Dendritic cell treated with granulocyte-macrophage colony-stimulating factor and Interleukin-4, amounts not matched to agents 40 ng/mL and 50 ng/mL, for 4 days (primary cell): ENCODE data around the gene IRF5.
"Not testable (repeated sequence)": the region's sequence is repeated elsewhere in the genome, so short reads cannot be mapped to it uniquely, and the experiment has no call there.

ENCODE experiments used
- H3K27ac Mint-ChIP-seq: one replicate; pipeline ENCODE4 v1.8.0; 2022; ENCODE audit warnings: mild to moderate bottlenecking, mixed read lengths
- H3K27me3 Mint-ChIP-seq: one replicate; pipeline ENCODE4 v1.8.0; 2022; ENCODE audit warnings: mild to moderate bottlenecking, mixed read lengths
- H3K36me3 Mint-ChIP-seq: one replicate; pipeline ENCODE4 v1.8.0; 2022; ENCODE audit warnings: low read depth, mixed read lengths
- H3K4me1 Mint-ChIP-seq: one replicate; pipeline ENCODE4 v1.8.0; 2022; ENCODE audit warnings: low read depth, mixed read lengths
- H3K4me3 Mint-ChIP-seq: one replicate; pipeline ENCODE4 v1.8.0; 2022; ENCODE audit warnings: mild to moderate bottlenecking, moderate library complexity, mixed read lengths
- H3K9me3 Mint-ChIP-seq: one replicate; pipeline ENCODE4 v1.8.0; 2022; ENCODE audit warnings: mixed read lengths
- intact Hi-C: fragments of 100-400 bp; cut with micrococcal nuclease; formaldehyde crosslinking; loops from one replicate; pipeline ENCODE4 v1.15.0; 2022

Gene IRF5

DNA sequence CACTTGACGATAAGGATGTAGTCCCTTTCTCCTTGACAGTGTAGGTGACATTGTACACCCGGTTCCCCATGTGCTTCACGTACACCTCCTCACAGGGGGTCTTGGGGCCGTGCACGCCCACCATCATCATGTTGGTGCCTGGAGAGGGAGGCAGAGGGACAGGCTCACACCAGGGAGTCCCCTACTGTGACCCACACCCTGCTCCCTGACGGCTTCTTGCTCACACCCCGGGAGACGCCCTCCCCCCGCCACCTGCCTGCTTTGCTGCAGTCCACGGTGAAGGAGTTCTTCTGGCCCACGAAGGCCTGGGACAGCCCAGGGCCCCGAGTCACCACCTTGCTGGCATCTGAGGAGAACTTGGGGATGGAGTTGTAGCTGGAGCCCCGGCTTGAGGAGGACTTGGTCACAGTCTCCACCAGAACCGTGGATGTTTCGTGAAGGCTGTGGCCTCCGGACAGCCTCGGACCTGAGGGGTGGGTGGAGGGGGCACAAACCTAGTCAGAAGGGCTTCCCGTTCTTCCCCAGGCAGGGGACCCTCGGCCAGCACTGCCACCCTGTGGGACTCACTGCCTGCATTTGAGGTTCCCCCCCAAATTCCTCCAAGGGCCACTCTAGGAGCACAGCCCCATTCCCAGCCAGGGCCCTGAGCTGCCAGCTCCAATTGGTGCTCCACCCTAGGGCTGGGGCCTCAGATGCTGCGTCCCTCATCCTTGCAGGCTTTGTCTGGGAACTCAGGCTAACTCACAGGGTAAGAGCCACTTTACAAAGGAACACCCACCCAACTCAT lies 24.8 kb upstream of the IRF5 start:
- H3K4me3 Mint-ChIP-seq, H3K27ac Mint-ChIP-seq, H3K9me3 Mint-ChIP-seq, H3K36me3 Mint-ChIP-seq, intact Hi-C loops: not testable (repeated sequence)
- H3K27me3 Mint-ChIP-seq: peaks cover 76% of the 10 kb centered on the region
- H3K4me1 Mint-ChIP-seq: peaks cover 54% of the 10 kb centered on the region

DNA sequence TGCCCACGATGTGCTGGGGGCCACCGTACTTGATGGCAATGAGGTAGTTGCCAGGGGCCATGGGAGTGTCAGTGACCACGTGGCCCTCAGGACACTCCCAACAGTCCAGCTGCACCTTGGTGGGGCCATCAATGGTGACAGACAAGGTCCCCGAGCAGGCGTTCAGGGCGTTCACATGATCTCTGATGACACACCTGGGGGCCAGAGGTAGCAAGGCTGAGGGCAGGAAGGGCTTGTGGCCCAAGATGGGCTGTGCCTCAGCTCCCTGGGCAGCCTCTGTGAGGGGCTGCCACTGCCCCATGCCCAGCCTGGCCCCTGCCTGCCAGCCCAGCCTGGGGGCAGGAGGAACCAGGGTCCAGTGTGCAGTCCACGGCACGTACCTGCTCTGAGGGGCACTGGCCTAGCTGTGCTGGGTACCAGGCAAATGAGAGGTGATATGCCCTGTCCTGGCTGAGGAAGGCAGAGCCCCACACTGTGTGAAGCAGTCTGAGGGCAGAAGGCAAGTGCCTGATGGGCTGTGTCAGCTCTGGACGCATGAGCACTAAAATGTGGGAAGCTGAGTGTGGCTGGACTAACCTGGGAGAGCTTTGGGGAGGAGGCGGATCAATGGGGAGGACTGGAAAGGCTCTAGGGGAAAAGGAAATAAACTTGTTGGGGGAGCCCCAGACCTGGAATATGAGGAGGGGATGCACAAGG lies 23.7 kb upstream of the IRF5 start:
- H3K4me3 Mint-ChIP-seq: no peak overlapping the region
- H3K9me3 Mint-ChIP-seq: no peaks in the 10 kb centered on the region
- intact Hi-C loops: no loop called here
- peaks cover 73% of the 10 kb centered on the region for H3K27me3 Mint-ChIP-seq
- H3K27ac Mint-ChIP-seq: no peak overlapping the region
- peaks cover 51% of the 10 kb centered on the region for H3K4me1 Mint-ChIP-seq
- no peaks in the 10 kb centered on the region for H3K36me3 Mint-ChIP-seq

- Mint-ChIP-seq H3K4me1 (peaks cover 45% of the 10 kb centered on the region), H3K4me3 (no peak overlapping the region), H3K27me3 (peaks cover 70% of the 10 kb centered on the region), H3K27ac (no peak overlapping the region), H3K9me3 (no peaks in the 10 kb centered on the region), H3K36me3 (no peaks in the 10 kb centered on the region)
- intact Hi-C loops: no loop called here
Measured at GRCh38 chr7:128914566-128915151, 23.1 kb upstream of the IRF5 start.

- Mint-ChIP-seq H3K27ac (peak overlapping the region; percentile 13), H3K4me1 (peaks cover 39% of the 10 kb centered on the region), H3K27me3 (peaks cover 65% of the 10 kb centered on the region), H3K4me3 (peak overlapping the region; percentile 68), H3K9me3 (no peaks in the 10 kb centered on the region), H3K36me3 (no peaks in the 10 kb centered on the region)
- intact Hi-C loops: no loop called here
Measured at GRCh38 chr7:128915271-128915819, 22.4 kb upstream of the IRF5 start.

DNA sequence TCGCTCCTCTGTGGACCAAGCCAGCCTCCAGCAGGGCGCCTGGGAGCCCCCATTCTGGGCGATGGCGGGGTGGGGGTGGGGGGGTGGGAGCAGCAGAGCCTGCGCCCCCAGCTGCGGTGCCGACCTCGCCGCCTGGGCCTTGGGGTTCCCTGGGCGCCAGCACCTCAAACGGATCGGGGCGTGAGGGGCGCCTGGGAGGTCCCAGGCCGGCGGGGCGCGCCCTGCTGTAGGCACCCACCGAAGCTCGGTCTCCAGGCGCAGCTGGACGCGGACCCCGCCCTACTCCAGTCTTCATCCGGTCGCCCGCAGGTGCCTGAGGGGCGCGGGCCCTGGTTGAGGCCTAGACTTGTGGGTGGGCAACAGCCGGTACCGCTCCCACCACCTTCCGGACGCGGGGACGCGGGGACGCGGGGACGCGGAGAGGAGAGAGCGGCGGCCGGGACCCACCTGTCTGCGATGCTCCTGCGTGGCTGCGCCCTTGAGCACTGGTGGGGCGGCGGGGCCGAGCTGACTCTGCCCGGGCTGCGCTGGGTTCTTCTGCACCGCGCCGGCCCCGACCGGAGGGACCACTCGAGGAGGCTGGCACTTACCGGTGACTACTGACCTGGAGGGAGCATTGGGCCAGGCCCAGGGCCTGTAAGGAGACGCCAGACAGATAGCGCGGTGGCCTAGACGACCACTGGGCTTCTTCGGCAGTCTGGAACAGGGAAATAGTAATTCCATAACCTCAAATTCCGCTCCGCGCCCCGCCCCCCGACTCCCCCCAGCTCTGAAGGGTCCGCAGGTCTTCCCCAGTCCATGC lies 21.7 kb upstream of the IRF5 start:
- peak overlapping the region; percentile 68 for H3K4me3 Mint-ChIP-seq
- peaks cover 41% of the 10 kb centered on the region for H3K4me1 Mint-ChIP-seq
- intact Hi-C loops: no loop called here
- H3K27me3 Mint-ChIP-seq: peaks cover 64% of the 10 kb centered on the region
- peak overlapping the region; percentile 13 for H3K27ac Mint-ChIP-seq
- H3K9me3 Mint-ChIP-seq: no peaks in the 10 kb centered on the region
- H3K36me3 Mint-ChIP-seq: no peaks in the 10 kb centered on the region

DNA sequence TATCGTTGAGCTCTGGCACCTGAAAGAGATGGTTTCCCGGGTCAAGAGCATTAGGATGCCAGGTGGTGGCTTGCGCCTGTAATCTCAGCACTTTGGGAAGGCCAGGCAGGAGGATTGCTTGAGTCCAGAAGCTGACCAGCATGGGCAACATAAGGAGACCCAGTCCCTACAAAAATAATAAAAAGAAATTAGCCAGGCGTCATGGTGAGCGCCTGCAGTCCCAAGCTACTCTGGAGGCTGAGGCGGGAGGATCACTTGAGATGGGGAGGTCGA lies 21.1 kb upstream of the IRF5 start:
- intact Hi-C loops: no loop called here
- Mint-ChIP-seq H3K4me3 (no peak overlapping the region), H3K27me3 (peaks cover 60% of the 10 kb centered on the region), H3K36me3 (no peaks in the 10 kb centered on the region), H3K9me3 (no peaks in the 10 kb centered on the region), H3K4me1 (peaks cover 38% of the 10 kb centered on the region), H3K27ac (no peak overlapping the region)

GRCh38 chr7:128917122-128917521 lies 20.6 kb upstream of the IRF5 start:
- Mint-ChIP-seq H3K27ac (no peak overlapping the region), H3K27me3 (peaks cover 60% of the 10 kb centered on the region), H3K4me3 (no peak overlapping the region), H3K9me3 (no peaks in the 10 kb centered on the region), H3K4me1 (peaks cover 36% of the 10 kb centered on the region), H3K36me3 (no peaks in the 10 kb centered on the region)
- intact Hi-C loops: no loop called here

GRCh38 chr7:128918016-128918665 lies 19.6 kb upstream of the IRF5 start:
- Mint-ChIP-seq H3K36me3 (no peaks in the 10 kb centered on the region), H3K9me3 (no peaks in the 10 kb centered on the region), H3K27me3 (peaks cover 57% of the 10 kb centered on the region), H3K4me3 (no peak overlapping the region), H3K27ac (peak overlapping the region; percentile 59), H3K4me1 (peaks cover 35% of the 10 kb centered on the region)
- intact Hi-C loops: no loop called here

DNA sequence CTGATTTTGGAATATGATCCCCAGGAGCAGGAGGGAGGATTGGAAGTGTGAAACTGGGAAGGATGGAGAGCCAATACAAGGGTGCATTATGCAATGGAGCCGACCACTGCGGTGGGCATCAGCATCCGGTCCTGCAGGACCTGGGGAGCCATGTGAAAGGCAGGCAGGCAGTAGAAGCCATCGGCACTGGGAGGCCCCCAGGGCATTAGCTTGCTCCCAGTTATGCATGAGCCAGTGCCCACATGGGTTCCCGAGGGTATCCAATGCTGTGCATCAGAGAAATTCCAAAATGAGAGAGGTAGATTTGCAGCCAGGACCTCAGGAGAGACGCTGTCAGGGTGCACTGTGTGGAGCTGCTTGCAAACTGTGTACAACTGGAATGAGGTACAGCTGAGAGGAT lies 18.5 kb upstream of the IRF5 start:
- Mint-ChIP-seq H3K4me1 (peaks cover 40% of the 10 kb centered on the region), H3K9me3 (no peaks in the 10 kb centered on the region), H3K27ac (no peak overlapping the region), H3K4me3 (no peak overlapping the region), H3K36me3 (no peaks in the 10 kb centered on the region), H3K27me3 (peaks cover 50% of the 10 kb centered on the region)
- intact Hi-C loops: no loop called here

GRCh38 chr7:128919881-128920799 lies 17.6 kb upstream of the IRF5 start:
- Mint-ChIP-seq H3K4me3 (no peak overlapping the region), H3K9me3 (no peaks in the 10 kb centered on the region), H3K36me3 (no peaks in the 10 kb centered on the region), H3K4me1 (peaks cover 40% of the 10 kb centered on the region), H3K27me3 (peaks cover 43% of the 10 kb centered on the region), H3K27ac (no peak overlapping the region)
- intact Hi-C loops: no loop called here

DNA sequence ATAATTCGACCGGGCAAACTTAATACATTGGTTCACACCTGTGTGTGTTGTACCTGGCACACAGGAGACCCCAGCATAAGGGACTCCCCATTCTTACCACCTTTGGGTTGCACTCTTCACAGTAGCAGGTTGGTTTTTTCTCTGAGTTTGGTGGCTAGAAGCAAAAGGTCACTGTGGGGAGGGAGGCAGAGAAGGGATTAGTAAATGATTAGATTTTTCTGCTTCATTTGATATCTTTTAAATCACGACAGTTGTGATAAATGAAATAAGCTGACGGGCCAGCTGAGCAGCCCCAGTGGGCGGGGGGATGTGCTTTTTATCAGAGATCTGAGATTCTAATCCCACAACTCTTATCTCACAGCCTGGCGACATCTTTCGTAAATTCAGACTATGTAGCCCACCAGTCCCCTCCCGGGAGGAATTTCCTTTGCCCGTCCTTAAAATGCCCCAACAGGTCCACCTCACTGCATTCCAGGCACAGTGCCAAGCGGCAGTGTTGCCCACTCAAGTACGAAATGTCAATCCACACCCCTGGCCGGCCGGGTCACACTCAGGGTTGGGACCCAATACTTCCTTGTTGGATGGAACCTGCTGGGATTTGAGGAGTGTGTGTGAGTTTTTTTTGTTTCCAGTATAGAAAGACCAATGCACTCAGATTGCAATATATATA lies 16.7 kb upstream of the IRF5 start:
- peaks cover 37% of the 10 kb centered on the region for H3K27me3 Mint-ChIP-seq
- H3K36me3 Mint-ChIP-seq: no peaks in the 10 kb centered on the region
- H3K9me3 Mint-ChIP-seq: no peaks in the 10 kb centered on the region
- H3K4me3 Mint-ChIP-seq: no peak overlapping the region
- peaks cover 35% of the 10 kb centered on the region for H3K4me1 Mint-ChIP-seq
- intact Hi-C loops: no loop called here
- H3K27ac Mint-ChIP-seq: peak overlapping the region; percentile 43

DNA sequence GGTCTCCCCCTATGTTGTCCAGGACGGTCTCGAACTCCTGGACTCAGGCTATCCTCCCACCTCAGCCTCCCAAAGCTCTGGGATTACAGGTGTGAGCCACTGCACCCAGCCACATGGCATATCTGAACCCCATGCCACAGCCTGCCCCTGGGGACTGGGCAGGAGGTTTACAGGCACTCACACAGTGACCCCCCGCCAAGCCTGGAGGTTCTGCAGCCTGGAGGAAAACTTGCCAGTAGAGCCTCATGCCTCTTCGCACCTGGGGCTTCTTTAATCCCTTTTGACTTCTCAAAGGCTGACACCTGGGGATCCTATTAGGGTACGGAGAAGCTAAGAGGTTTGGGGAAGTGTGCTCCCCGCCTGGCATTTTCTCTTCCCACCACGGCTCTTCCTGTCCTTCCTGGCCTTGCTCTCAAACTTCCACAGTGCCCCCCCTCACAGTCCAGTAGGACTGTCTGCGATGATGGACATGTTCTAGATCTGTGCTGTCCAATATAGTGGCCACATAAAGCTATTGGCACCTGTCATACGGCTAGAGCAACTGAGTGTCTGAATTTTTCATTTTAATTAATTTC lies 15.8 kb upstream of the IRF5 start:
- peaks cover 28% of the 10 kb centered on the region for H3K27me3 Mint-ChIP-seq

More for the DNA sequence above, 15.8 kb upstream of the IRF5 start:
- Mint-ChIP-seq H3K4me1 (peaks cover 35% of the 10 kb centered on the region), H3K36me3 (no peaks in the 10 kb centered on the region), H3K9me3 (no peaks in the 10 kb centered on the region), H3K27ac (no peak overlapping the region), H3K4me3 (no peak overlapping the region)
- intact Hi-C loops: no loop called here
